Fibroblast of mammary gland (primary cell): ENCODE data around the gene VRK3.

Experiments
- DNase-seq: peaks from one replicate; pipeline ENCODE4 v3.0.0-alpha.2; 2010; ENCODE audit warnings: low read depth
- H3K4me3 ChIP-seq: 2 replicates; pipeline ENCODE4 v1.5.1; 2011; ENCODE audit warnings: low read depth, mild to moderate bottlenecking, low read length, moderate library complexity; ENCODE audit not compliant: control insufficient read depth
- CTCF ChIP-seq: conservative IDR thresholded peaks from 2 replicates; pipeline ENCODE4 v1.5.1; 2011; ENCODE audit warnings: low read depth, low read length, inconsistent platforms; ENCODE audit not compliant: control insufficient read depth, insufficient read depth

VRK3 gene

GRCh38 chr19:49957262-49957915 is 67.8 kb downstream of the VRK3 start:
- no peak for TF ChIP-seq CTCF
- DNase-seq = no peak
- no peak overlapping the region for H3K4me3 ChIP-seq

GRCh38 chr19:49956115-49956495 is 69.1 kb downstream of the VRK3 start:
- no peak for TF ChIP-seq CTCF
- no peak for DNase-seq
- no peak overlapping the region for H3K4me3 ChIP-seq

- DNase-seq = no peak
- TF ChIP-seq CTCF = no peak
Measured at GRCh38 chr19:49954933-49955332, 70.2 kb downstream of the VRK3 start.

DNA sequence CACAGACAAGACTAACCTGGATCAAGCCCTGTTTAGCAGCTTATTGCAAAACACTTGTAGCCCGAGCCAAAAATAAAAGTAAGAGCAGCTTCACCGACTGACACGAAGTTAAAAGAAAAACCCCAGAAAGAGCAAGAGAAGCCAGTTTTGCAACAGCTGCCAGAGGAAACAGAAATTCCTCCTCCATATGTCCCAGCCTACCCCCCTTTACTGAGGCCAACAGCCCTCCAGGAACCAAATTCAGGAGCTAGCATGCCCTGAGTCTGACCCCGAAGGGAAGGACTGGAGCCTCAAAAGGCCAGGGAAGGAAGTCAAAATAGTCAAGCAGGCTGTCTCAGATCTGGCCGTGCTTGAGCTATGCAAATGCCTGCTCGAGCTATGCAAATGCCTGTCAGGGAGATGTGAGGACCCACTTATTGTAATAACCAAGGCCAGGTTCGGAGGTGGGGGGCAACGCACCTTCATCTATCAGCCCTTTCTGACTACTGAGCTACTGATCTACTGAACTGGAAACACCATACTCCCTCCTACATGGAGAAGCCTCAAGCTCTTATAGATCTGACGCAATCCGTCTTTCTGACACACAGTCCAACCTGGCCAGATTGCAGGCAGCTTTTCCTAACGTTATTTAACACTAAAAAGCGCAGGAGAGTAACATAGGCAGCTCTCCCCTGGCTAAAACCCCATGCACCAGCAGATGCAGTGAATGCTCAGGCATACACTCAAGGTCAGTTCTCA is 70.9 kb downstream of the VRK3 start:
- peak; percentile 23 for DNase-seq
- H3K4me3 ChIP-seq = no peak overlapping the region

More at GRCh38 chr19:49954933-49955332, 70.2 kb downstream of the VRK3 start:
- no peak overlapping the region for H3K4me3 ChIP-seq

GRCh38 chr19:49953416-49953815 is 71.8 kb downstream of the VRK3 start:
- DNase-seq = no peak
- no peak overlapping the region for H3K4me3 ChIP-seq
- TF ChIP-seq CTCF = no peak

More for the DNA sequence above, 70.9 kb downstream of the VRK3 start:
- no peak for TF ChIP-seq CTCF

- DNase-seq = no peak
- H3K4me3 ChIP-seq = no peak overlapping the region
- TF ChIP-seq CTCF = no peak
Measured at GRCh38 chr19:49952906-49953305, 72.3 kb downstream of the VRK3 start.
